WERI-Rb-1 (cell line): Measurements from ENCODE around the gene CPSF2.
A peak's percentile ranks its signal among the peaks of the same experiment; 100 is the strongest.

Experiments used
- DNase-seq: peaks from one replicate; pipeline ENCODE4 v3.0.0-alpha.2; 2020
- H3K27ac ChIP-seq: fragments of 250-450 bp; sonication (Bioruptor Pico); 2 replicates; pipeline ENCODE4 v1.5.1; 2020; ENCODE audit warnings: mild to moderate bottlenecking, moderate library complexity
- H3K27me3 ChIP-seq: fragments of 250-450 bp; sonication (Bioruptor Pico); 2 replicates; pipeline ENCODE4 v1.5.1; 2021; ENCODE audit warnings: mild to moderate bottlenecking, low read depth, moderate library complexity; ENCODE audit not compliant: insufficient read depth, severe bottlenecking
- H3K36me3 ChIP-seq: fragments of 250-450 bp; sonication (Bioruptor Pico); 2 replicates; pipeline ENCODE4 v1.5.1; 2020; ENCODE audit warnings: mild to moderate bottlenecking, moderate library complexity
- H3K4me3 ChIP-seq: 2 replicates; pipeline ENCODE4 v1.5.1; 2011; ENCODE audit warnings: low read depth, mild to moderate bottlenecking, control low read depth, low read length
- H3K9me3 ChIP-seq: fragments of 250-450 bp; sonication (Bioruptor Pico); 2 replicates; pipeline ENCODE4 v1.5.1; 2021; ENCODE audit warnings: mild to moderate bottlenecking, moderate library complexity; ENCODE audit not compliant: severe bottlenecking
- TF ChIP-seq, protein P1 (sequence below): IDR thresholded peaks from 2 replicates; pipeline ENCODE4 v1.5.1; 2011; ENCODE audit warnings: low read depth, mild to moderate bottlenecking, control low read depth, inconsistent platforms, low read length

Gene CPSF2

DNA sequence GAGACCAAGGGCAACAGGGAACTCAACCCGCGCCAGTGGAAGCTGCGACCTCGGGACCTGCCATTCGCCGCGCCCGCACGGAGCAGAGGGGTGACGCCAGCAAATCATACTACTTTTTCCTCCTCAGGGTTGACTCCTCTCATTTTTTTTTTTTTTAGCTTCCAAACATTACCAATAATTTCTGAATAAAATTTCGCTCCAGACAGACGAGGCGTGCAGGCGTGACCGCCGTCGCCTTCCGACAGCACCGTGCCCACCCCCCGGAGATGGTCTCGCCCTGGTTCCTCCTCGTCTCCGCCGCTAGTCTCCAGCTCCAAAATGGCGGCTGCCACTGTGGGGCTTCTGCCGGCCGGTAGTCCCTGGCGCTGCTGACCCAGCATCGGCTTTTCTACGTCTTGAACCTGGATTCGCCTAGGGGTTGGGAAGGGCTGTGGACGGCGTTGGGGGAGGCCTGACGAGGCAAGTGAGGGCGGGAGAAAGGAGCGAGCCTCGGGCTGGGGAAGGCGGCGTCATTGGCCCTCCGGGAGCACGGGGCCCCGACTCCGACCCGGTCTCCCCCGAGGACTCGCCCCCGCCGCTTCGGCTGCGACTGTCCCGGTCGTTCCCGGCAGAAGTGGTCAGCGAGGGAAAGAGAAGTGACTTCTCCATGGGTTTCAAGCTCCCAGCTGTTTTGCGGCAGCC is at the start of gene CPSF2, which contains the start of gene NDUFB1:
Gene CPSF2, plus strand, starts transcription at position 300 of the 681 bp plus-strand sequence. CDS start 9,016 bp downstream, outside the sequence.
Gene NDUFB1, minus strand, starts transcription at position 37 of the 681 bp plus-strand sequence. CDS start 4,069 bp downstream, outside the sequence.
- Histone ChIP-seq H3K27me3 (no peaks in the 10 kb centered on the region), H3K36me3 (peaks cover 45% of the 10 kb centered on the region)
- TF ChIP-seq, protein P1, sequence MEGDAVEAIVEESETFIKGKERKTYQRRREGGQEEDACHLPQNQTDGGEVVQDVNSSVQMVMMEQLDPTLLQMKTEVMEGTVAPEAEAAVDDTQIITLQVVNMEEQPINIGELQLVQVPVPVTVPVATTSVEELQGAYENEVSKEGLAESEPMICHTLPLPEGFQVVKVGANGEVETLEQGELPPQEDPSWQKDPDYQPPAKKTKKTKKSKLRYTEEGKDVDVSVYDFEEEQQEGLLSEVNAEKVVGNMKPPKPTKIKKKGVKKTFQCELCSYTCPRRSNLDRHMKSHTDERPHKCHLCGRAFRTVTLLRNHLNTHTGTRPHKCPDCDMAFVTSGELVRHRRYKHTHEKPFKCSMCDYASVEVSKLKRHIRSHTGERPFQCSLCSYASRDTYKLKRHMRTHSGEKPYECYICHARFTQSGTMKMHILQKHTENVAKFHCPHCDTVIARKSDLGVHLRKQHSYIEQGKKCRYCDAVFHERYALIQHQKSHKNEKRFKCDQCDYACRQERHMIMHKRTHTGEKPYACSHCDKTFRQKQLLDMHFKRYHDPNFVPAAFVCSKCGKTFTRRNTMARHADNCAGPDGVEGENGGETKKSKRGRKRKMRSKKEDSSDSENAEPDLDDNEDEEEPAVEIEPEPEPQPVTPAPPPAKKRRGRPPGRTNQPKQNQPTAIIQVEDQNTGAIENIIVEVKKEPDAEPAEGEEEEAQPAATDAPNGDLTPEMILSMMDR, result no peak

DNA sequence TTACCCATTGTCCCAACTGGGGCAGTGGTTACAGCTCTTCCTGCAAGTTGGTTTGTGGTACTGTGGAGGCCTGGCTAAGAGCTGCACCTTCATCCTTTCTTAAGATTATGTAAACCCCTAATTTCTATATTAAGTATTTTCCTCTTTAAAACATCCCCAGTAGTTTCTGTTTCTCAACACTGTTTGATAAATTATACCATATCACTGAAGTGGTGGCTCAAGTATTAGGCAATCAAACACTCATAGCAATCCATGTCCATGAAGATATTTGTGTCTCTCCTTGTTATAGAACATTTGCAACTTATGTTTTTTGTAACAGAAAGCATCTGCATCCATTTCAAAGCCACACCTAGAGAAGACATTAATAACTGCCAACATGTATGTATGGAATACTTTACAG is 47.2 kb upstream of the CPSF2 start:
- Histone ChIP-seq H3K27me3 (no peaks in the 10 kb centered on the region), H3K4me3 (no peak overlapping the region), H3K36me3 (peaks cover 40% of the 10 kb centered on the region), H3K27ac (no peak overlapping the region), H3K9me3 (no peaks in the 10 kb centered on the region)
- DNase-seq, result no peak
- TF ChIP-seq, protein P1, result no peak

More for the DNA sequence above, at the start of gene CPSF2, which contains the start of gene NDUFB1:
- no peaks in the 10 kb centered on the region for H3K9me3 ChIP-seq
- DNase-seq, result peak; percentile 88
- H3K4me3 ChIP-seq, result peak within 1 kb of the TSS; percentile 99
- peak within 1 kb of the TSS; percentile 99 for H3K27ac ChIP-seq

DNA sequence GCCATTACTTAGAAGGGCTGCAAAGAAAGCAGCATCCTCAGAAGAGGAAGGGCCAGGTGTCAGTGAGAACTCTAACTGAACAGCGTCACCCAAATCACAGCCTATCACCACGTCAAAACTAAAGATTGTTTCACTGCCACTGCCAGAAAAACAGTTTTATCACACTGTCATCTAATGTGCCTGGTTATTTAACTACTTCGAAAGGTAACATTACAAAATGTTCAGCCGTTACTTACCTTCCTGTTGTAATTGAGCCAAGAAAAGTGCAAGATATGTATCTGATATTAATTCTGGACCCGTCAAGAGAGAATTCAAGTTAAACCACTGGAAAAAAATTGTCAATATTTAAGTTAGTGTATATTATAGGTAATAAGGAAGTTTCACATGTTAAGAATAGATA is 33.3 kb upstream of the CPSF2 start:
- Histone ChIP-seq H3K36me3 (peaks cover 25% of the 10 kb centered on the region), H3K4me3 (no peak overlapping the region), H3K27me3 (no peaks in the 10 kb centered on the region), H3K27ac (no peak overlapping the region), H3K9me3 (no peaks in the 10 kb centered on the region)
- no peak for DNase-seq
- TF ChIP-seq, protein P1, result no peak

DNA sequence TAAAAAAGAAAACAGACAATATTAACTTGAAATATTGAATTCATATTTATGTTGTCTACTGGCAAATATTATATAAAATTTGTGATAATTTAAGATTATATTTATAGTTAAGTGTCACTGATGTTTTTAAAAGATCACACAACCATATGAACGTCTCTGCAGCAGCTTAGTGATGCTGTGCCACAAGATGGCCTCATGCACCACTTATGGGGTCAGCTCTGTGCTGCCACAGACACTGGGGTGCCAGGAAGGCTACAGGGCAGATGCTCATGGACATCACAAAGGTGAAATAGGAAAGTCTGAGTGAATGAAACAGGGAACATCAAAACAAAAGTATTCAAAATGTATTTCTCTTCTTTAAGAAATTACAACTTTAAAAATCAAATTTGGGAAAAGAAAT is 28.4 kb upstream of the CPSF2 start:
- TF ChIP-seq, protein P1, result peak; percentile 44
- H3K9me3 ChIP-seq, result no peaks in the 10 kb centered on the region
- no peaks in the 10 kb centered on the region for H3K27me3 ChIP-seq
- DNase-seq, result peak; percentile 23
- H3K36me3 ChIP-seq, result peaks cover 25% of the 10 kb centered on the region
- no peak overlapping the region for H3K4me3 ChIP-seq
- no peak overlapping the region for H3K27ac ChIP-seq

DNA sequence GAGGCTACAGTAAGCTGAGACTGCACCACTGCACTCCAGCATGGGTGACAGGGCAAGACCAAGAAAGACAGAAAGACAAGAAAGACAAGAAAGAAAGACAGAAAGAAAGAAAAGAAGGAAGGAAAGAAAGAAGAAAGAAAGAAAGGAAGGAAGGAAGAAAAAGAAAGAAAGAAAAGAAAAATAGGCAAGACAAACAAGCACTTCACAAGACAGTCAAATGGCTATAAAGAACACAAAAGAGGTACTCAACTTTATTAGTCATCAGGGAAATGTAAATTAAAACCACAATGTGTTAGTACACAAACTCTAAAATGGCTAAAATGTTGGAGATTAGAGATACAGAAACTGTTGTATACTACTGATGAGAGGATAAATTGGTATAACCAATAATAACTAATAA is 22.0 kb upstream of the CPSF2 start:
- H3K27me3 ChIP-seq, result no peaks in the 10 kb centered on the region
- no peak for DNase-seq
- H3K9me3 ChIP-seq, result no peaks in the 10 kb centered on the region
- no peak overlapping the region for H3K4me3 ChIP-seq
- H3K36me3 ChIP-seq, result peaks cover 9% of the 10 kb centered on the region
- TF ChIP-seq, protein P1, result no peak
- H3K27ac ChIP-seq, result no peak overlapping the region
